Epithelial cell of esophagus (primary cell): Measurements from ENCODE around the gene SLC16A13.
A peak's percentile ranks its signal among the peaks of the same experiment; 100 is the strongest.

ENCODE experiments used
- DNase-seq: peaks from one replicate; pipeline ENCODE4 v3.0.0; 2010; ENCODE audit warnings: low read depth
- H3K4me3 ChIP-seq: 2 replicates; pipeline ENCODE4 v1.5.1; 2011; ENCODE audit warnings: mild to moderate bottlenecking, low read length, control low read depth
- CTCF ChIP-seq: IDR thresholded peaks from 2 replicates; pipeline ENCODE4 v1.5.1; 2011; ENCODE audit warnings: low read depth, mild to moderate bottlenecking, low read length, control low read depth, inconsistent platforms; ENCODE audit not compliant: insufficient read depth; ENCODE audit errors: missing control alignments

Gene SLC16A13

GRCh38 chr17:7004398-7005253 is 31.2 kb upstream of the SLC16A13 start:
- peak; percentile 73 for DNase-seq
- H3K4me3 ChIP-seq = no peak overlapping the region
- TF ChIP-seq CTCF = peak; percentile 68

- H3K4me3 ChIP-seq = no peak overlapping the region
- no peak for DNase-seq
- TF ChIP-seq CTCF = no peak
These were observed 30.1 kb upstream of the SLC16A13 start for GRCh38 chr17:7005716-7006115.

GRCh38 chr17:7007143-7007542 is 28.7 kb upstream of the SLC16A13 start:
- H3K4me3 ChIP-seq = no peak overlapping the region
- no peak for TF ChIP-seq CTCF
- DNase-seq = no peak

- no peak for TF ChIP-seq CTCF
- DNase-seq = no peak
- no peak overlapping the region for H3K4me3 ChIP-seq
These were observed 25.3 kb upstream of the SLC16A13 start for GRCh38 chr17:7010523-7010922.

- TF ChIP-seq CTCF = no peak
- peak overlapping the region; percentile 94 for H3K4me3 ChIP-seq
These were observed 24.4 kb upstream of the SLC16A13 start for GRCh38 chr17:7011415-7011814.

GRCh38 chr17:7011942-7012254 is 23.9 kb upstream of the SLC16A13 start:
- TF ChIP-seq CTCF = no peak
- no peak for DNase-seq
- H3K4me3 ChIP-seq = peak overlapping the region; percentile 94

More at GRCh38 chr17:7011415-7011814, 24.4 kb upstream of the SLC16A13 start:
- no peak for DNase-seq
